KMS-11 (cell line): Measurements from ENCODE around the gene USP27X.

Experiments used
- H2AFZ ChIP-seq: fragments of 200-600 bp; sonication (generic); 2 replicates; pipeline ENCODE4 v1.6.1; 2016; ENCODE audit warnings: antibody characterized with exemption, mixed run types, low read depth
- H3K27ac ChIP-seq: fragments of 200-600 bp; sonication (generic); 2 replicates; pipeline ENCODE4 v1.6.1; 2016; ENCODE audit warnings: mild to moderate bottlenecking, mixed run types
- H3K27me3 ChIP-seq: fragments of 200-600 bp; sonication (generic); 2 replicates; pipeline ENCODE4 v1.6.1; 2017; ENCODE audit warnings: mild to moderate bottlenecking, low read depth, mixed run types, moderate library complexity; ENCODE audit not compliant: insufficient read depth
- H3K36me3 ChIP-seq: fragments of 200-600 bp; sonication (generic); 2 replicates; pipeline ENCODE4 v1.6.1; 2017; ENCODE audit warnings: mild to moderate bottlenecking, mixed run types; ENCODE audit not compliant: insufficient read depth
- H3K4me1 ChIP-seq: fragments of 200-600 bp; sonication (generic); 2 replicates; pipeline ENCODE4 v1.6.1; 2016; ENCODE audit warnings: mild to moderate bottlenecking, low read depth, mixed run types; ENCODE audit not compliant: poor library complexity, severe bottlenecking
- H3K4me2 ChIP-seq: fragments of 200-600 bp; sonication (generic); 2 replicates; pipeline ENCODE4 v1.7.0; 2016; ENCODE audit warnings: mild to moderate bottlenecking, mixed run types
- H3K4me3 ChIP-seq: fragments of 200-600 bp; sonication (generic); IDR thresholded peaks from 2 replicates; pipeline ENCODE4 v1.6.1; 2017; ENCODE audit warnings: low read depth, low read length, mixed read lengths; ENCODE audit not compliant: insufficient read depth
- H3K79me2 ChIP-seq: fragments of 200-600 bp; sonication (generic); 2 replicates; pipeline ENCODE4 v1.6.1; 2016; ENCODE audit warnings: low read depth, mixed run types; ENCODE audit not compliant: insufficient read depth
- H3K9ac ChIP-seq: fragments of 200-600 bp; sonication (generic); 2 replicates; pipeline ENCODE4 v1.6.1; 2016; ENCODE audit warnings: mild to moderate bottlenecking, mixed run types
- H4K20me1 ChIP-seq: fragments of 200-600 bp; sonication (generic); 2 replicates; pipeline ENCODE4 v1.6.1; 2016; ENCODE audit warnings: mild to moderate bottlenecking, mixed run types; ENCODE audit not compliant: insufficient read depth
- CTCF ChIP-seq: fragments of 200-600 bp; sonication (generic); conservative IDR thresholded peaks from 2 replicates; pipeline ENCODE4 v1.6.1; 2017; ENCODE audit warnings: low read depth, mild to moderate bottlenecking, antibody characterized with exemption, low read length, moderate library complexity, mixed read lengths

Gene USP27X

GRCh38 chrX:49930039-49930438 lies 50.8 kb downstream of the USP27X start:
- TF ChIP-seq CTCF, result no peak
- Histone ChIP-seq H2AFZ (no peak overlapping the region), H3K4me1 (no peaks in the 10 kb centered on the region)

More at GRCh38 chrX:49930039-49930438, 50.8 kb downstream of the USP27X start:
- Histone ChIP-seq H3K36me3 (no peaks in the 10 kb centered on the region), H3K79me2 (no peaks in the 10 kb centered on the region), H3K4me2 (no peak overlapping the region), H3K27ac (no peak overlapping the region), H4K20me1 (no peaks in the 10 kb centered on the region), H3K27me3 (no peaks in the 10 kb centered on the region), H3K4me3 (no peak overlapping the region), H3K9ac (no peak overlapping the region)
